Fibroblast of peridontal ligament (primary cell): ENCODE results near the gene LIMA1.
"Not testable (repeated sequence)": the region's sequence is repeated elsewhere in the genome, so short reads cannot be mapped to it uniquely, and the experiment has no call there.

Experiments
- DNase-seq: peaks from one replicate; pipeline ENCODE4 v3.0.0-alpha.2; 2010; ENCODE audit errors: extremely low read depth

Gene LIMA1

GRCh38 chr12:50186681-50187080, 96.6 kb downstream of the LIMA1 start:
- DNase-seq, result peak; percentile 82

GRCh38 chr12:50185970-50186663, 97.2 kb downstream of the LIMA1 start:
- peak; percentile 74 for DNase-seq

- no peak for DNase-seq
These were observed 97.9 kb downstream of the LIMA1 start for GRCh38 chr12:50185301-50185895.

GRCh38 chr12:50184261-50184660, 99.1 kb downstream of the LIMA1 start:
- DNase-seq, result no peak

- DNase-seq, result no peak
These were observed 100.9 kb downstream of the LIMA1 start for GRCh38 chr12:50182461-50182860.

- no peak for DNase-seq
These were observed 101.6 kb downstream of the LIMA1 start for GRCh38 chr12:50181691-50182090.

- DNase-seq, result no peak
These were observed 107.6 kb downstream of the LIMA1 start for GRCh38 chr12:50175716-50176026.

GRCh38 chr12:50174971-50175715, 108.2 kb downstream of the LIMA1 start:
- DNase-seq, result peak; percentile 96

GRCh38 chr12:50167049-50167828, 116.1 kb downstream of the LIMA1 start, which contains the start of gene CERS5:
TSS of gene CERS5 (minus strand) at chr12:50167369. CDS start at chr12:50167297, 72 bp downstream.
- DNase-seq, result peak; percentile 96

GRCh38 chr12:50166799-50167048, 116.6 kb downstream of the LIMA1 start:
- DNase-seq, result no peak

- no peak for DNase-seq
These were observed 118.4 kb downstream of the LIMA1 start for GRCh38 chr12:50164963-50165362.

- DNase-seq, result peak; percentile 43
These were observed 121.1 kb downstream of the LIMA1 start for GRCh38 chr12:50162230-50162629.

- DNase-seq, result no peak
These were observed 122.7 kb downstream of the LIMA1 start for GRCh38 chr12:50160643-50161042.

- no peak for DNase-seq
These were observed 126.1 kb downstream of the LIMA1 start for GRCh38 chr12:50157259-50157658.

- DNase-seq, result no peak
These were observed 126.7 kb downstream of the LIMA1 start for GRCh38 chr12:50156641-50157040.

- not testable (repeated sequence) for DNase-seq
These were observed 128.4 kb downstream of the LIMA1 start for GRCh38 chr12:50154947-50155346.

GRCh38 chr12:50151047-50151687, 132.2 kb downstream of the LIMA1 start:
- DNase-seq, result no peak

- DNase-seq, result no peak
These were observed 134.0 kb downstream of the LIMA1 start for GRCh38 chr12:50149311-50149710.

- DNase-seq, result not testable (repeated sequence)
These were observed 135.3 kb downstream of the LIMA1 start for GRCh38 chr12:50148011-50148410.

- DNase-seq, result no peak
These were observed 136.0 kb downstream of the LIMA1 start for GRCh38 chr12:50147281-50147680.

GRCh38 chr12:50145439-50145838, 137.9 kb downstream of the LIMA1 start:
- DNase-seq, result no peak

GRCh38 chr12:50142993-50143392, 140.3 kb downstream of the LIMA1 start:
- no peak for DNase-seq
